GM15510 (cell line): Measurements from ENCODE around the gene MYO1F.

Experiments
- POLR2A ChIP-seq: IDR thresholded peaks from 3 replicates; pipeline ENCODE4 v1.6.1; 2011; ENCODE audit warnings: borderline replicate concordance; ENCODE audit not compliant: insufficient read length; ENCODE audit errors: extremely low read depth

The MYO1F gene

DNA sequence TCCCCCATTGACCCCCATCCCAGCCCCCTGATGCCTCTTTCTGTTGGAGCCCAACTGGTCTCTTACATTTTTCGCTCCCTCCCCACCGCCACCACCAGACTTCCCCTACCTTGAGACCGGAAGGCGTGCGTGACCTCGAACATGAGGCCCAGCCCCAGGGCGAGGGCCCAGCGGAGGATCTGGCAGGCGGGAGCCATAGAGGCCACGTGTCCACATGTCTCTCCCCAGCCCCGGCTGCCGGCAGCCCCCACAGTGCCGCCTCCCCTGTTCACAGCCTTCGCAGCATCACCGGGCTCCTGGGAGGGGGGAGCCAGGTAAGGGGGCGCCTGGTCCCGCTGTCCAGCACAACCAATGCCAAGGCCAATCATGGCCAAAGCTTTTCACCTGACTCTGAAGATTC is 28.3 kb upstream of the MYO1F start:
- TF ChIP-seq POLR2A = no peak

DNA sequence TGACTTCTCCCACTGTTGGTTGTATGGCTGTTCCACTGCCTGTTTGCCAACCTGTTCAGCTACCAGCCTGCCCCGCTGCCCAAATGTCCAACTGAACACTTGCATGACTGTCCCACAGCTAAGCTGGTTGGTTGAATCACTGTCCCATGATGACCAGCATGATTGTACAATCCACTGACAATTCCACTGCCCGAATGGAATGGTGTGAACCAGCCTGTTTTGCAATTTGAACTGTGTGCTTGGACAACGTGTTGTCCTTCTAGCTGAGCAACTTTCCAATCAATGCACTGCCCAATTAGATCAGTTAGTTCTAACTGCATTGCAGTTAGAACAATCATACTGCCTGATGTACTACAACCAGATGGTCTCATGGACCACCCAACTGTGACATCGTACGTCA is 24.6 kb upstream of the MYO1F start:
- no peak for TF ChIP-seq POLR2A

DNA sequence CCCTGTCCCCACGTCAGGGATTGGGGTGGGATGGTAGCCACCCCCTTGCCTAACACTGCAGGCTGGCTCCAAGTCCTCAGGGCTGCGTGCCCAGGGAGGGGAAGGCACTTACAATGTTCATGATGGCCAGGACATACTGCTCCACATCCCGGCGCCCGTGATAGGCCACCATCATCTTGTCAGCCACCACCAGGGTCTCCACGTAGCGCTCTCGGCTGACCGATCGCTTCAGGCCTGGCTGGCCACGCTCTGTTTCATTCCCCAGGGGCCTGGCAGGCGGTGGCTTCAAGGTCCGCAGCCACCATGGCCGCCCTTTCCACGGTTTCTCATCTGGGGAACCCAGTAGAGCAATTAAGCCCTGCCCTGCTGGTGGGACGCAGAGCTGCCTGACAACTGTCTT is 23.6 kb upstream of the MYO1F start:
- TF ChIP-seq POLR2A = no peak

DNA sequence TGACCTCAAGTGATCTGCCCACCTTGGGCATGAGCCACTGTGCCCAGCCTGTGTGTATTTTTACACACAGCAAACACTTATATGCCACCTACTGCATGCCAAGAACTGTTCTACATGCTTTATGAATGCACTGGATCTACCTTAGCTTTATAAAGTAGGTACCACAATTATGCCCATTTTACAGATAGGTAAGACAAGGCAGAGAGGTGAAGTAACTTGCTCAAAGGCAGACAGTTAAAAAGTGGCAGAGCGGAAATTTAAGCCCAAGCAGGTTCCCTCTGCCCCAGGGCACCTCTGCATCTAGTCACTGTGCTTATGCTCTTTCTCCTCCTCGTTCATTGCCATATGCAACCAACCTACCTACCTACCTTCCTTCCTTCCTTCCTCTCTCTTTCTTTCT is 22.8 kb upstream of the MYO1F start:
- TF ChIP-seq POLR2A = no peak

DNA sequence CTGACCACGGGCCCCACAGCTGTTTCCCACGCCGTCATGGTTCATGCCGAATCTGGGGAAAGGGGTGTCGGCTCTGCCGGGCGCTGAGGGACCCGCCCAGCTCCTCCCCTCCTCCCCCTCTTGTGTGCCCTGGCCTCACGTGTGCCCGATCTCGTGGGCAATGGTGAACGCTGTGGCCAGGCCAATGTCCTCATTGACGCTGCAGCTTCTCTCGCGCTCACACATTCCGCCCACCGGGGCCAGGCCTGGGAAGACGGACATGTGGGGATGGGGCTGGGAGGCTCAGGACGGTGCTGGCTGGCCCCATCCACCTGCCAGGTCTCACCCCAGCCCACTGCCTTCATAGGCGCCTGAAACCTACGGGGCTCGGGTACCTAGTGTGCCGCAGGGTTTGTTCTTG is 18.9 kb upstream of the MYO1F start:
- TF ChIP-seq POLR2A = no peak

DNA sequence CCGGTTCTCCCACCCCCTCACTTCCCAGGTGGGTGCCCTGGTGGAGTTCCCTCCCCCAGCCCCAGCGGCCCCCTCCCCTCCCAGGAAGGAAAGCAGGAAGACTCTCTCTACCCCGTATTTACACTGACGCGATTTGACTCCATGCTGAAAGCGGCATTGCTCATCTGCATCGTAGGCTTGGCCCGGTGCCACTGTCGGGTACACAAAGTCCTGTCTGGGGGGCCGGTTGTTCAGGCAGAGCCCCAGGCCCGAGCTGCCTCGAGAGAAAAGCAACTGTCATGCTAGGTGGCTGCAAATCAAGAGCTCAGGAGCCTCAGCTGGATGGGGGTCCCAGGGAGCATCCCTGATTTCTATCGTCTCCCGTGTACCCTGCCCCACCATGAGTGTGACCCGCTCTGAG is 18.4 kb upstream of the MYO1F start:
- no peak for TF ChIP-seq POLR2A

DNA sequence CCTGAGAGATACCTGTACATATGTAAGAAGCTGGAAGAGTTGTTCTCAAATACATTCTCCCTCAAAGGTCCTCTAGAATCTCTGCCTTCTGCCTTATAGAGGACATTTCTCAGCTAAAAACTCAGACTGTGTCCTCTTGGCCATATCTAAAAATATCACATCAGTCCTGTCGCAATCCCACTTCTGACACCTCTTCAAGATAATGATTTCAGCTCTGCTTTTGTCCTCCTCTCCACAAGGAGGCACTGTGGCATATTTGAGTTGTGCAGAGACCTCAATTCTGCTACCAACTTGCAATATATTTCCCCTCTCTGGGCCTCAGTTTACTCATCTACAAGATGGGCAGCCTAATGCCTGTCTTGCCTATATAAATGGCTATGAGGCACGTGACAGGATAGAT is 16.7 kb upstream of the MYO1F start:
- no peak for TF ChIP-seq POLR2A

DNA sequence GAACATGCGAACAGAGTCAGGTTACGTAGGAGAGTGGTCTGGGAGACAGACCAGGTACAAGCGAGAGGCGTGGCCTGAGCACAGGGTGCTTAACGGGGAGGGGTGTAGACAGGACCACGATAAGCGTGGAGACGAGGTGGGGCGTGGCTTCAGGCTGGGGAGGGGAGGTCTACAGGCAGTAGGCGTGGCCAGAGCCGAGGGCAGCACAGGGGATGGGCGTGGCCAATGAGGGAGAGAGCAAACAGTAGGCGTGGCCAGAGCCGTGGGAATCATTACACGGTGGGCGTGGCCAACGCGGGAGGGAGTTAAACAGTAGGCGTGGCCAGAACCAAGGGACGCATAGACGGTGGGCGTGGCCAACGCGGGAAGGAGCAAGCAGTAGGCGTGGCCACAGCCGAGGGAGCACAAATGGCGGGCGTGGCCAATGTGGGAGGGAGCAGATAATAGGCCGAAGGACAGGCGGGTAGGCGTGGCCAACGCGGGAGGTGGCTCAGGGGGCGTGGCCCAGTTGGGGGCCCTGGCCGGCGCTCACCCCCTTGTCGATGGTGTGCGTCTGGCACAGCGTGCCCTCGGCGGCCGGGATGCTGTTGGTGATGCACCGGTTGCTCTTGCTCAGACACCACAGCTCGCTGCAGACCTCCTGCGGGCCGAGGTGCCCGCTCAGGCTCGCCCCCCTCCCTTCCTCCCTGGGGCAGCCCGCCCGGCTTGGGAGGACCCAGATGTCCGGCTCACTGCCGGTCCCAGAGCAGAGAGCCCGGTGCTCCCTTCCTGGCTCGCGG is 15.2 kb upstream of the MYO1F start:
- no peak for TF ChIP-seq POLR2A

DNA sequence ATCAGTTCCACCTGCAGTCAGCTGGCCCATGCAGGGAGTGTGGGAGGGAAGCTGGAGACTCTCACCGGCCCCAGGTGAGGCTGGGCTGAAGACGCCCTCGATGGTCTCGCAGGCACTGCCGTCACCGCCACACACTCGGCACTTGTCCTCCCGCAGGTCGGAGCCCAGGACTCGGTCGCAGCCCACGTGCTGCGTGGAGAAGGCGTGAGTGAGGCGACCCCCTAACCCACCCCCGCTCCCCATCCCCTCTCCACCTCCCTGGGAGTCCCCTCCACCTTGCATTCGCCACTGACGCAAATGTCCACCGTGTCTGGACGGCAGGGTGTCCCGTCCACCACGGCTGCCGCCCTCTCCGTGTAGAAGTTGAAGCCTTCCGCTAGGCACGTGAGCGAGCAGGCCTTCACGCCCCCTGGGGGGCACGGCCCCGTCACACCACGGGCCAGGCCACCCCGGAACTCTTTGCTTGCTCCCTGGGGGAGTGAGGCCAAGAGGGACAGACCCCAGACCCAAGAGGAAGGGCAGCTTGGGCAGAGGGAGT is 12.0 kb upstream of the MYO1F start:
- no peak for TF ChIP-seq POLR2A

DNA sequence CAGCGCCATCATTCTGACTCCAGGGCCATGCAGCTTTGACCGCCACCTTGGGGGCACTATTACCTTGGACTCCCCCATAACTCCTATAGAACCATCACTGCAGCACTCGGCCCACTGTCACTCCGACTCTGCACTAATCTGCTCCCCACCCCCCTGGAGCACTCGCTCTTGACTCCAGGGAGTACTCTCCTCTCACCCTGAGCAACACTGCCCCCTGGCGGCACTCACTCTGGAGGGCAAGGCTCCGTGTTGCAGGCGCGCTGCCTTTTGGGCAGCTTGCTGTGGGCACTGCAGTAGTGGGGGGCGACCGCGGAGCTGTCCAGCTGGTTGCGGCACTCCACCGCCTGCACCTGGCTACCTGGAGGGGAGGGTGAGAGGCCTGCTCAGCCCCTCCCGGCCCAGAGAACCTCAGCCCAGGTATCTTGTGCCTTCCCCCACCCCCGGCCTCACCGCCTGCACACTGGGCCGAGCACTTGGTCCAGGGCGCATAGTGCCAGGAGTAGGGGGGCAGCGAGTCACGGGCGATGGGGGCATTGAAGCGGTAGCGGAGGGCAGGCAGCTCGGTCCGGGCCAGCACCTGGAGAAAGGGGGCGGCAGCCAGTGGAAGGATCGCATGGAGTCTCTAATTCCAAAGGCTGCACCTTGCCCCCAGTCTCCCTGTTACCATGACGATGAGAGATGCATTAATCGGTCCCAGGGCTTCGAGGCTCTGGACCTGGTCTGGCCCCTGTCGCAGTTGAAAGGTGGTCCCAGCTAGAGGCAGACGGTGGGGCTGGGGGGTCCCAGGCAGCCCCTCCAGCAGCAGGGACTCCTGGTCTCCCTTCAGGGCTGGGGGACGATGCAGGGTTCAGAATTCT is 8.9 kb upstream of the MYO1F start:
- TF ChIP-seq POLR2A = no peak

DNA sequence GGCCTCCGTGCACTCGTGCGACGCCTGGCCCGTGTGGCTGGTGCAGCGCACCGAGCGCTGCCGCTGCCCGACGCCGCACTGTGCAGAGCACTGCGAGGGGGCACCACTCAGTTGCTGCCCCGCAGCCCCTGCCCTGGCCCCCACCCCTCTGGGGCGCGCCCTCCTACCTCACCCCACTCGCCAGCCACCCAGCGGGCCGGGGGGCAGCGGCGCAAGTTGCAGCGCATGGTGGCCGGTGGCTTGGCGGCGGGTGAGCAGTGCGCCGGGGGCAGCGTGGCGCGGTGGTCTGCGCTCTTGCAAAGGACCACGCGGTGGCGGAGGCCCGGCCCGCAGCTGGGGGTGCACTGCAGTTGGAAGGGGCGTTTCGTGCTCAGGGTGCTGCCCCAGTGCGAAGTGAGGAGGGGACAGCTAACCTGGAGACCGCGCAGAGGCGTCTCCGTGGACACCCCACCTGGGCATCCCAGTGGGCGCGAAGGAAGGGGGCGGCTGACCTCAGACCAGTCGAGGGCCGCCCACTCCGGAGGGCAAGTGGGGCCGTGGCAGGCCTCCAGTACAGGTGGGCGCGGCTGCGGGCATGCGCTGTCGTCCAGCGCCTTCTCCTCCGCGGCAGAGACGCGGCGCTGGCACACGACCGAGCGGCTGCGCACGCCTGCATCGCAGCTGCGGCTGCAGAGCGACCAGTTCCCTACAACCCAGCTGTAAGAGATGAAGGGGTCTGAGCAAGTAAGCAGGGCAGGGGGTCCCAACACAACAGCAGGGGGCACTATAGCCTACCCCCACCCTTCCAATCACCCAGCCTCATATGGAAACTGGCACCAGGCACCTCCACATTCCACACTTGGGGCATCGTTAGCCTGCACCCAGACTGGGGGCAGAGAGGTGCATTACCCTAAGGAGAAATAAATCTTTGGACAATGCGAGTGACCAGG is 8.0 kb upstream of the MYO1F start:
- no peak for TF ChIP-seq POLR2A

DNA sequence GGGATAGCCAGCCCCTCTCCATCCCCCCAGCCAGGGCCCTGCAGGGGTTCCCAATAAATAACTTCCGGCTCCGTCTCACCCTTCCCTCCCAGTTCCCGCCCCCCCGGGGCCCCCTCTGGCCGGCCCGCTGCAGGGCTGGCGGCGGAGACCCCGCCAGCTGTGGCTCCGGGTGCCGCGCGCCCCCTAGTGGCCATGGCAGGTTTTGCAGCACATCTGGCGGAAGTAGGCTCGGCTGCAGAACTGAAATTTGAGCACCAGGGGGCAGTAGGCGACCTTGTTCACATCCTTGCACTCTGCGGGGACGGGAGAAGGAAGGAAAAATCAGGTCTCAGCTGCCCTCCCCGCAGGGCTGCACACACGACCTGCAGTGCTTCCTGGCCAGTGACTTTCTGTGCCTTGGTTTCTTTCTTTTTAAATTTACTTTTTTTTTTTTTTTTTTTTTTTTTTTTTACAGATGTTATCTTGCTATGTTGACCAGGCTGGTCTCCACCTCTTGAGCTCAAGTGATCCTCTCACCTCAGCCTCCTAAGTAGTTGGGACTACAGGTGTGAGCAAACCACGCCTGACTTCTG is 3.6 kb upstream of the MYO1F start:
- no peak for TF ChIP-seq POLR2A

DNA sequence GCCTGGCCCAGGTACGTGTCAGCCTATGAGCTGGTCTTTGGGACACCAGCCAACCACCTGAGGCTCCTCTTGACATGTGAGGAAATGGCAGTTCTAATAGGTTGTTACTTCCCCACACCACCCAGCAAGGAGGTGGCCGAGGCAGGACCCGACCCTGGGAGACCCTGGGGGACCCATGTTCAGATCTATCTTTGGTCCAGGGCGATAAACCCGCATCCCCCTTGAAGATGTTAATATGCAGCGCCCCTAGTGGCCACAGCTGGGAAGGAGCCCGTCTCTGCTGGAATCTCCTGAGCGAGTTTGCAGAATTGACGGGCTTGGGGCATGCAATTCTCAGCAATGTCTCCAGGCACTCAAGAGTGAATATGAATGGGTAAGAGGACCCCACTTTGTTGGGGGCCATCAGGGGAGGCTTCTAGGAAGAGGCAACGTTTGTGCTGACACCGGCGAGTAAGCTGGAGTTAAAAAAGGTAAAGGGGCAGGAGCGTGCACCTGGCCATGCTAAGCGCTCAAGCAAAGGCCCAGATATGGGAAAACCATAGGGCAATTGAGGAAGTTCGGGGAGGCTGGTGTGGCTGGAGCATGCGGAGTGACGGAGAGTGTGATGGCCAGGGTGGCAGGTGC is 1.5 kb upstream of the MYO1F start:
- TF ChIP-seq POLR2A = no peak

DNA sequence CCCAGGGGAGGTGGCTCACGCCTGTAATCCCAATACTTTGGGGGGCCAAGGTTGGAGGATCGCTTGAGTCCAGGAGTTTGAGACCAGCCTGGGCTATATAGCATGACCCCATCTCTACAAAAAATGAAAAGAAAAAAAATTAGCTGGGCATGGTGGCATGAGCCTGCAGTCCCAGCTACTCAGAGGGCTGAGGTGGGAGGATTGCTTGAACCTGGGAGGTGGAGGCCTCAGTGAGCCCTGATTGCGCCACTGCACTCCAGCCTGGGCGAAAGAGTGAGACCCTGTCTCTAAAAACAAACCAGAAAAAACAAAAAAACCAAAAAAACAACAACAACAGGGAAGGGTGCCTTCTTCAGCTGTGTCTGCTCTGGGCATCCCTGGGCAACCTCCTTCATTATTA is 499 bp upstream of the MYO1F start:
- TF ChIP-seq POLR2A = no peak
